Stimulated activated CD8-positive, alpha-beta memory T cell treated with anti-CD3 and anti-CD28 coated beads, Interleukin-7, amount 100 ng/mL, for 48 hours (primary cell): ENCODE results near the gene TSGA10.
"Not testable (repeated sequence)": the region's sequence is repeated elsewhere in the genome, so short reads cannot be mapped to it uniquely, and the experiment has no call there.

ENCODE experiments used
- DNase-seq, 2 donors: peaks; one replicate each; pipeline ENCODE4 v3.0.0-alpha.2; 2020; ENCODE audit warnings: low read depth in 1 of 2; ENCODE audit errors: extremely low read depth in 1 of 2

The TSGA10 gene

DNA sequence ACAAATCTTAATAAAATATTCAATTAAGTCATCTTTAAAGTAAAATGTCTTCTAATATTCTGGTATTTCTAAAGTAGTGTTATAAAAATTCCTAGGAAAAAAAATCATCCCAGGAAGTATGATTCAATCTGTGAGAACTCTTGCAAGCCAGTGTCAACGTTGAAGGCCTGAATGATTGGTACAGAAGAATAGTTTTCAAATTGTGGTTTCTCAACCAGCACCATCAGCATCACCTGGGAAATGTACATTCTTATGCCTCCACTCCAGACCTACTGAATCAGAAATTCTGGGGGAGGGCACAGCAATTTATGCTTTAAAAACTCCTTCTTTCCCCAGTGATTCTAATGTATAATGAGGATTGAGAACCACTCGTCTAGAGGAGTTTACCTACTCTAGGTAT is 75.5 kb downstream of the TSGA10 start:
- DNase-seq, result no peak

DNA sequence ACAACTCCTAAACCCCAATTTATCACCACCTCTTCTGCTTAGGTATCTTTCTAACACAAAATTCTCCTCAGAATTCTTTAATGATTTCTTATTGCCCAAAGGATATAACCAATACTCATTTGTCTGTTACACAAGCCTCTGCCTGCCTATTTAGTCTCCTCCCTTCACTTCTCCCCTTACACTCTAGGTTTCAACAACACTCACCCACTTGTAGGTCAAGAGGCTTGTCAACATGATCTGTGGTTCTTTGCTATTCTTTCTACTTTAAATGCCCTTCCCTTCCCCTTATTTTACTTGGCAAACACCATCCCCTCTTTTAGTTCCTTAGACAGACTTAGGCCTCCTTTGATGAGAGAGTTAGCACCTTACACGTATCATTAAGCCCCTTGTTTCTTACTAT is 82.2 kb downstream of the TSGA10 start:
- DNase-seq, result no peak

GRCh38 chr2:99067871-99068625 is 86.7 kb downstream of the TSGA10 start:
- DNase-seq, result no peak

- DNase-seq, result no peak
These were observed 88.4 kb downstream of the TSGA10 start for GRCh38 chr2:99066075-99066958.

DNA sequence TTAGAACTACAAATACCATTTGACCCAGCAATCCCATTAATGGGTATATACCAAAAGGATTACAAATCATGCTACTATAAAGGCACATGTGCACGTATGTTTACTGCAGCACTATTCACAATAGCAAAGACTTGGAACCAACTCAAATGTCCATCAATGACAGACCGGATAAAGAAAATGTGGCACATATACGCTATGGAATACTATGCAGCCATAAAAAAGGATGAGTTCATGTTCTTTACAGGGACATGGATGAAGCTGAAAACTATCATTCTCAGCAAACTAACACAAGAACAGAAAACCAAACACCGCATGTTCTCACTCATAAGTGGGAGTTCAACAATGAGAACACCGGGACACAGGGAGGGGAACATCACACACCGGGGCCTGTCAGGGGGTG is 105.6 kb downstream of the TSGA10 start:
- not testable (repeated sequence) for DNase-seq

DNA sequence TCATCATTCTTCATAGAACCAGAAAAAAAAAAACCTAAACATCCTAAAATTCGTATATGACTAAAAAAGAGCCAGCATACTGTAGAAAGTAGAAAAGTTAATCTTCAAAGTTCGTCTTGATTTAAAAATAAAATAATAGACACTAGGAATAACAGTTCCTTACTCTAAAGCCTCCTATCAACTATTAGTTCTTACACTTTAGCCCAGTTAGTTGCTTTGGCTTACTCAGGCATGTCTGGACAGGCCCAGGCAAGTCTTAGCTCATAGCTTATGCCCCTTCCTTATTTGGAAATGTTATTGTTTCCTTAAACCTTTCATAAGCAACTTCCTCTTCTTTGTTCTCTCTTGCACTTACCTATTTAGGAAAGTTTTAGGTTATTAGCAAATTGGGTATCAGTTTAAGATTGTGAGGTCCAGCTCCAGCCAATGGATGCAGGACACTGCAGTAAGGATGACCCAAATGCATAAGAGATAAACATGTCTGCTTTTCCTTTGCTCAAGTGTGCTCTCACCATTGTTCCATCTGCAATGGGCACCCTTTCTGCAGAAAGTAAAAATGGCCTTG is 113.9 kb downstream of the TSGA10 start:
- not testable (repeated sequence) for DNase-seq

- no peak for DNase-seq
These were observed 118.8 kb downstream of the TSGA10 start for GRCh38 chr2:99035920-99036319.

- DNase-seq, result no peak
These were observed 122.0 kb downstream of the TSGA10 start for GRCh38 chr2:99032786-99033185.

- no peak for DNase-seq
These were observed 122.7 kb downstream of the TSGA10 start for GRCh38 chr2:99032001-99032400.

GRCh38 chr2:99031481-99031880 is 123.3 kb downstream of the TSGA10 start:
- no peak for DNase-seq

GRCh38 chr2:99028558-99028957 is 126.2 kb downstream of the TSGA10 start:
- DNase-seq, result no peak

- no peak for DNase-seq
These were observed 126.9 kb downstream of the TSGA10 start for GRCh38 chr2:99027856-99028255.

DNA sequence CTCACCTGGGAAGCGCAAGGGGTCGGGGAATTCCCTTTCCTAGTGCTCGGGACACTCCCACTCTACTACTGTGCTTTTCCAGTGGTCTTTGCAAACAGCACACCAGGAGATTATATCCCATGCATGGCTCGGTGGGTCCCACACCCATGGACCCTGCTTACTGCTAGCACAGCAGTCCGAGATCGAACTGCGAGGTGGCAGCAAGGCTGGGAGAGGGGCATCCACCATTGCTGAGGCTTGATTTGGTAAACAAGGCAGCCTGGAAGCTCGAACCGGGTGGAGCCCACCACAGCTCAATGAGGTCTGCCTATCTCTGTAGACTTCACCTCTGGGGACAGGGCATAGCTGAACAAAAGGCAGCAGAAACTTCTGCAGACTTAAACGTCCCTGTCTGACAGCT is 154.0 kb downstream of the TSGA10 start:
- DNase-seq, result no peak

DNA sequence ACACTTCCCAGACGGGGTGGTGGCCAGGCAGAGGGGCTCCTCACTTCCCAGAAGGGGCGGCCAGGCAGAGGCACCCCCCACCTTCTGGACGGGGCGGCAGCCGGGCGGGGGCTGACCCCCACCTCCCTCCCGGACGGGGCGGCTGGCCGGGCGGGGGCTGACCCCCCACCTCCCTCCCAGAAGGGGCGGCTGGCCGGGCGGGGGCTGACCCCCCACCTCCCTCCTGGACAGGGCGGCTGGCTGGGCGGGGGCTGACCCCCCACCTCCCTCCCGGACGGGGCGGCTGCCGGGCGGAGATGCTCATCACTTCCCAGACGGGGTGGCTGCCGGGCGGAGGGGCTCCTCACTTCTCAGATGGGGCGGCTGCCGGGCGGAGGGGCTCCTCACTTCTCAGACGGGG is 166.0 kb downstream of the TSGA10 start:
- DNase-seq, result not testable (repeated sequence)

DNA sequence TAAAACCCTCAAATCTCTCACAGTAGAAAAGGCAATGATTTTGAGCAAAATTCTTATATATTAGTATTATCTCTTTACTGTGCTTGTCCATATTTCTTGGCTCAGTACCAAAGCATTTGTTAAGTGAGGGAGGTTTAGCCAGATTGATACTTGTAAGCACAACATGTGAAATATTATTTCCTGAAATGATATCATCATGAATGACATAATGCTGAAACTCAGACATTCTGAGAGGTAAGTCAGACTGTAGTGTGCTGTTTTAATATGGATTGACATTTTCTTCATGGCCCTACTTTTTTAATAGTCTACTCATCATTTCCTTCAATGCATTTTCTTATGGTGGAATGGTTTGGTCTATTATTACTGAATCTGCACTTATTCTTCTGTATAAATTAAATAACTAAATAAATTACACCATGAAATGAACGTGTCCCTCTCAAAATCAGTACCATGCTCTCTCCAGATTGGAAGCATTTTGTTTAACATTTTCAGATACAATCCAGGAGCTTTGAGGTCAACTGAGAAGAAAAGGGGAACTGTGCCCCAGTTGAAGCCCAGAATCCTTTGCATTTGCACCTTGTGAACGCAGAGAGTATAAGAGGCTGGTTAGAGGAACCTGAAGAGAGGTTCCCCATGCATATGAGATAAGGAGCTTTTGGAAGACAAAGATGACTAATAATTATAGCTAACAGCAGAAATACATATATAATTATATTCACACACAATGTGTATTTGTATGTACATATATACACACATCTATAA is 168.7 kb downstream of the TSGA10 start:
- DNase-seq, result no peak

- DNase-seq, result no peak
These were observed 179.1 kb downstream of the TSGA10 start for GRCh38 chr2:98975611-98976010.

DNA sequence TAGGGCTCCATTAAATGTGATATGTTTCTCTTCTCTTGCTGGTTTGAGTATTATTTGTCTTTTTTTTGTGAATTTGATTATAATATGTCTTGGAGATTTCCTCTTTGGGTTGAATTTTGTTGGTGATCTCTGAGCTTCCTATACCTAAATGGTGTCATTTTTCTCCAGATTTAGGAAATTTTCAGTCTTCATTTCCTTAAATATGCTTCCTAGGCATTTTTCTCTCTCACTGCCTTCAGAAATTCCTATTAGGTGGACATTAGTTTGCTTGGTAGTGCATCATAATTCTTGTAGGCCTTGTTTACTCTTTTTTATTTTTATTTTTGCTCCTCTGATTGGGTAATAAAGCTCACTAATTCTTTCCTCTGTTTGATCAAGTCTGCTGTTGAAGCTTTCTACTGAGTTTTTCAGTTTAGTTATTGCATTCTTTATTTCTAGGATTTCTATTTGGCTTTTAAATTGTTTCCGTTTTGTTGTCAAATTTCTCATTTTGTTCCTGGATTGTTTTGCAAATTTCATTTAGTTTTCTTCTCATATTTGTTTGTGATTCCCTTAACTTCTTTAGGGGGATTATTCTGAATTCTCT is 182.1 kb downstream of the TSGA10 start:
- no peak for DNase-seq

DNA sequence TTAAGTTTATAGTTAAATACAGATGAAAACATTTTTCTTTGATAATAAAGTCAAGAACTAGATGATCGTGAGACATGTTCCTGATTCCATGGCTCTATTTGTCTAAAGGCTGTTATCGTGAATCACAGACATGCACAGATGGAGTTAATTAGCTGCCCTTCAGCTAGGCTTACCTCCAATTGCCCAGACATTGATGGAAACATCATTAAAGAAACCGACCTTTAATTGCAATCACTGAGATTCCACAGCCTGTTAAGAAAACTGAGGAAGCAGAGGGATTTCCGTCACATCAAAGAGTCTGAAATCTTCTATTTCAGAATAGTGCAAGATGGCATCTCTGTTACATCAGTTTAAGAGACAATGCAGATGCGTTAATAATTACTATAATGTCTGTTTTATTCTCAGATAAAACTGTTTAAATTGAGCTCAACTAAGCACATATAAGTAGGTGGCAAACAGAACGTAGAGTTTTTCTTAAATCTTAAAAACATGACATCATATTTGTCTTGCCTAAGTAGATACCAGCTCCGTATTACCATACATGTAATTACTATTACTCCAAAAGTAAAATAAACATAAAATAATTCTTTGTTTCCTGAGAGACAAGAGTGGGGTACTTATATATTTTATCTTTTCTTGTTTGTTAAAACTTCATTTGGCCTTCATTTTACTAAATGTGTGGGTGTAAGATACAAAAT is 194.8 kb downstream of the TSGA10 start:
- DNase-seq, result no peak

DNA sequence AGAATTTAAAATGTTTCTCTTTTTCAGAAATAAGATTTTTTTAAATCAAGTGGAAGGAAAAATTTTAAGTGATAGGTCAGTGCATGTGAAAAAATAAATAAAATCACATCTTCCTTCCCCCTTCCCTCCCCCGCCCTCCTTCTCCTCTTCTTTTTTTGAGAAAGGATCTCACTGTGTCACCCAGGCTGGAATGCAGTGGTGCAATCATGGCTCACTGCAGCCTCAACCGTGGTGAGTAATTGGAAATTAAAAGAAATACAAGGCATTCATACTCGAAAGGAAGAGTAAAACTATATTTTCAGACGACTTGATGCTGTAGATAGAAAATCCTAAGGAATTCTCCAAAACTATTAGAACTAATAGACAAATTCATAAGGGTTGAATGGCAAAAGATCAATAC is 201.8 kb downstream of the TSGA10 start:
- no peak for DNase-seq
